ENCODE measurements around the gene PARM1. TPM values are rescaled to one million over a fixed set of nuclear protein-coding genes. Genes with fewer than 3 reads are reported as not detected.

Gene PARM1
- total and polyA plus RNA-seq, 2 donors from 2014 or later, result 42.9 to 62.3 TPM

DNA sequence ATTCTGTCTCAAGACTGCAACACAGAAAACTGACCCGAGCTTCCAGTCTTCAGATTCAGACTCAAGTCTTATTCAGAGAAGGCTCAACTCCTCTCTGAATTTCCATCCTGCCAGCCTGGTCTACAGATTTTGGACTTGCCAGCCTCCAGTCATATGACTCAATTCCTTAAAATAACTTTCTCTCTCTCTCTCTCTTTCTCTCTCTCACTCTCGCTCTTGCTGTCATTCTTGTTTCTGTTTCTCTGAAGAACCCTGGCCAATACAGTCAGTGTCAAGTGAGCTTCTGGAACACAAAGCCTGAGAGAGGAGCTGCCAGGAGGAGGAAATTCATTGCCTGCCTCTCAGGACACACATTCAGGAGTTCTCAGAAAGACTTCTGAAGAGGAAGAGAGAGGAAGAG, 154.9 kb downstream of the PARM1 start:
- FAIRE-seq (no peak), DNase-seq (no peak)
- TF ChIP-seq, protein P1, sequence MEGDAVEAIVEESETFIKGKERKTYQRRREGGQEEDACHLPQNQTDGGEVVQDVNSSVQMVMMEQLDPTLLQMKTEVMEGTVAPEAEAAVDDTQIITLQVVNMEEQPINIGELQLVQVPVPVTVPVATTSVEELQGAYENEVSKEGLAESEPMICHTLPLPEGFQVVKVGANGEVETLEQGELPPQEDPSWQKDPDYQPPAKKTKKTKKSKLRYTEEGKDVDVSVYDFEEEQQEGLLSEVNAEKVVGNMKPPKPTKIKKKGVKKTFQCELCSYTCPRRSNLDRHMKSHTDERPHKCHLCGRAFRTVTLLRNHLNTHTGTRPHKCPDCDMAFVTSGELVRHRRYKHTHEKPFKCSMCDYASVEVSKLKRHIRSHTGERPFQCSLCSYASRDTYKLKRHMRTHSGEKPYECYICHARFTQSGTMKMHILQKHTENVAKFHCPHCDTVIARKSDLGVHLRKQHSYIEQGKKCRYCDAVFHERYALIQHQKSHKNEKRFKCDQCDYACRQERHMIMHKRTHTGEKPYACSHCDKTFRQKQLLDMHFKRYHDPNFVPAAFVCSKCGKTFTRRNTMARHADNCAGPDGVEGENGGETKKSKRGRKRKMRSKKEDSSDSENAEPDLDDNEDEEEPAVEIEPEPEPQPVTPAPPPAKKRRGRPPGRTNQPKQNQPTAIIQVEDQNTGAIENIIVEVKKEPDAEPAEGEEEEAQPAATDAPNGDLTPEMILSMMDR (IDR thresholded peaks at IDR 0.05; ENCODE audit: borderline replicate concordance, extremely low read depth, insufficient read depth), result no peak
- intact Hi-C loops (cut with DNase I), result no loop called here
- H3K4me1 ChIP-seq (ENCODE audit: control insufficient read depth in 2 of 3, insufficient read depth in 2 of 3, low read depth in 1 of 3, low read length in 3 of 3), result no peaks in the 10 kb centered on the region
- no peak overlapping the region for H3K4me3 ChIP-seq (ENCODE audit: low read length in 3 of 3)
- H3K9ac ChIP-seq (ENCODE audit: low read length in 3 of 3), result no peak overlapping the region
- H3K27ac ChIP-seq (ENCODE audit: low read depth in 2 of 2, low read length in 2 of 2), result no peak overlapping the region
- no peaks in the 10 kb centered on the region for H3K9me3 ChIP-seq (ENCODE audit: control insufficient read depth in 2 of 3, insufficient read depth in 1 of 3, low read length in 3 of 3)
- H3K36me3 ChIP-seq (ENCODE audit: control insufficient read depth in 2 of 3, insufficient read depth in 3 of 3, low read length in 3 of 3), result no peaks in the 10 kb centered on the region
- H3K27me3 ChIP-seq (ENCODE audit: control insufficient read depth, insufficient read depth, low read length), result no peaks in the 10 kb centered on the region

DNA sequence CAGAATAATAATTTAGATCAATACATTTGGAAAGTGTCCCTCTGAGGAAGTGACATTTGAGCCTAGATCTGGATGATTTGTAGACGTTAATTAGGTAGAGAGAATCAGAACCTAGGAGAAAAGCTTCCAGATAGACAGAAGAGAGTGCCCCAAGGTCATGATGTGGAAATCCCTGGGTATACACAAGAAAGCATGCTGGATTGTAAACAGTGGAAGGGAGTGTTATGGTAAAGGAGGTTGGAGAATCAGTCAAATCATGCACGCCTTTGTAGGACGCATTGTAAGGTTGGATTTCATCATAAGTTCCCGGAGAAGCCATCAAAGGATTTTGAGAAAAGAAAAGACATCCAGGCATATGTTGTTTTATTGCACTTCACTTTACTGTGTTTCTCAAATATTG, 156.3 kb downstream of the PARM1 start:
- no peak overlapping the region for H3K9ac ChIP-seq (ENCODE audit: low read length in 3 of 3)
- no peak for FAIRE-seq
- no peaks in the 10 kb centered on the region for H3K36me3 ChIP-seq (ENCODE audit: control insufficient read depth in 2 of 3, insufficient read depth in 3 of 3, low read length in 3 of 3)
- H3K9me3 ChIP-seq (ENCODE audit: control insufficient read depth in 2 of 3, insufficient read depth in 1 of 3, low read length in 3 of 3), result no peaks in the 10 kb centered on the region
- TF ChIP-seq, protein P1 (IDR thresholded peaks at IDR 0.05; ENCODE audit: borderline replicate concordance, extremely low read depth, insufficient read depth), result no peak
- H3K4me1 ChIP-seq (ENCODE audit: control insufficient read depth in 2 of 3, insufficient read depth in 2 of 3, low read depth in 1 of 3, low read length in 3 of 3), result no peaks in the 10 kb centered on the region
- no peak for DNase-seq
- intact Hi-C loops (cut with DNase I), result no loop called here
- H3K27me3 ChIP-seq (ENCODE audit: control insufficient read depth, insufficient read depth, low read length), result no peaks in the 10 kb centered on the region
- no peak overlapping the region for H3K4me3 ChIP-seq (ENCODE audit: low read length in 3 of 3)
- H3K27ac ChIP-seq (ENCODE audit: low read depth in 2 of 2, low read length in 2 of 2), result no peak overlapping the region

DNA sequence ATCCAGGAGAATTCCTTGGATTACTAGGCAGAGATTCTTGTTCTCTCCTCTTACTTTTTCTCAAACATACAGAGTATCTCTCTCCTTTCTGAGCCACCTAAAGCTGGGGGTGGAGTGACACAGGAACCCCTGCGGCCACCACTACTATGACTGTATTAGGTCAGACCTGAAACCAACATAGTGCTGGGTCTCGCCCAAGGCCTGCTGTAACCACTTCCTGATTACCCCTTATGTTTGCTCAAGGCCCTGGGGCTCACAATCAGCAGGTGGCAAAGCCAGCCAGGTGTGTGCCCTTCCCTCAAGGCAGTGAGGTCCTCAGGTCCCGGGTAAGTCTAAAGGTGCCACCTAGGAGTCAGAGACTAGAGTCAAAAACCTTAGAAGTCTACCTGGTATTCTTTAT, 166.4 kb downstream of the PARM1 start:
- FAIRE-seq (no peak), DNase-seq (no peak)
- Histone ChIP-seq H3K36me3 (ENCODE audit: control insufficient read depth in 2 of 3, insufficient read depth in 3 of 3, low read length in 3 of 3) (no peaks in the 10 kb centered on the region), H3K4me3 (ENCODE audit: low read length in 3 of 3) (no peak overlapping the region), H3K27ac (ENCODE audit: low read depth in 2 of 2, low read length in 2 of 2) (no peak overlapping the region), H3K27me3 (ENCODE audit: control insufficient read depth, insufficient read depth, low read length) (no peaks in the 10 kb centered on the region), H3K9me3 (ENCODE audit: control insufficient read depth in 2 of 3, insufficient read depth in 1 of 3, low read length in 3 of 3) (peaks cover 0 to 6% (median 3%) of the 10 kb centered on the region in 3 donors), H3K4me1 (ENCODE audit: control insufficient read depth in 2 of 3, insufficient read depth in 2 of 3, low read depth in 1 of 3, low read length in 3 of 3) (no peaks in the 10 kb centered on the region), H3K9ac (ENCODE audit: low read length in 3 of 3) (no peak overlapping the region)
- intact Hi-C loops (cut with DNase I), result no loop called here
- TF ChIP-seq, protein P1 (IDR thresholded peaks at IDR 0.05; ENCODE audit: borderline replicate concordance, extremely low read depth, insufficient read depth), result no peak

Other genes starting within 250 kb of the PARM1 start
- gene BTC, start 138.6 kb upstream of the PARM1 start, total RNA-seq, result 6.0 TPM
- 6.0 TPM for gene BTC, start 138.6 kb upstream of the PARM1 start, polyA plus RNA-seq (ENCODE audit: insufficient read depth, low read depth, low replicate concordance)

All from kidney (tissue), 14 donors.